ENCODE data around the gene EPB42.

DNA sequence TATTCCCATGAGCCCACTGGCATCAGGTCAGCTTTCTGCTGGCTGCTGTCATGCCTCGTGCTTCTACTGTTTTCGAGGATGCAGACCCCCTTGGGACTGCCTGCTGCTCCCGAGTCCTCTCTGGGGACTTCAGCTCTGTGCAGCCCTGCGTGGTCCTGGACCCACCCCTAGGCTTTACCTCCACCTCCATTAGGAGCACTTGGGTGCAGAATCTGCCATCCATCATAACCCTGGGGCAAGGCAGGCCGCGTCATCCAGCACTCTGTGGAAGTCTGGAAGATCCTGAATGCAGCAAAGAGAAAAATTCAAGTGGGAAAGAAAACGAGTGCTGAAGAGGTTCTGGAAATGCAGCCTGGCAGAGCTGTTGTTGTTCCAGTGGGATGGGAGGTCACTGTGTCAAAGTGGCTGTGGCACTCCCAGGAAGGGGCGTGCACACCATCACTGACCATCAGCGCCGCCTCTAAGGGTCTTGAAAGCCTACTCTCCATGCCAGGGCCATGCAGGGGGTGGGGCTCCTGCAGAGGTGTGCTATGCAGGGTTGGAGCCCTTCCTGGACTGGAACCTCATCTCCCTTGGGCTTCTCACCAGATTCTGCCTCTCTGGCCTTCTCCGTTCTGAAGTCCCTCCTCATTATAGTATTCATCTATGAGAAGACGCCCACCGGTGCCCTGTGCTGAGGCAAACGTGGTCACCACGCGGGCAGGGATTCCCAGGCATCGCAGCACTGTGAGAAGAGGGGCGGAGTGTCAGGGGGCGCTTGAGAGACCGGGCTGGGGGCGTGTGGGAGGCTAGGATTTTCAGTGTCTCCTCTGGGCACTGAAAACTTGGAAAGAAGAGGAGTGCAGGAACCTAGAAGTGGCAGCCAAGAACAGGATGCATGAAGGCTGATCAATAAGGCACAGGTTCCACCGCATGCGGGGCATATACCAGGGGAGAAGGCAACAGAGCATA is 12.5 kb downstream of the EPB42 start:
- no peak for TF ChIP-seq POLR2A (IDR thresholded peaks at IDR 0.05)
- TF ChIP-seq, protein P1, sequence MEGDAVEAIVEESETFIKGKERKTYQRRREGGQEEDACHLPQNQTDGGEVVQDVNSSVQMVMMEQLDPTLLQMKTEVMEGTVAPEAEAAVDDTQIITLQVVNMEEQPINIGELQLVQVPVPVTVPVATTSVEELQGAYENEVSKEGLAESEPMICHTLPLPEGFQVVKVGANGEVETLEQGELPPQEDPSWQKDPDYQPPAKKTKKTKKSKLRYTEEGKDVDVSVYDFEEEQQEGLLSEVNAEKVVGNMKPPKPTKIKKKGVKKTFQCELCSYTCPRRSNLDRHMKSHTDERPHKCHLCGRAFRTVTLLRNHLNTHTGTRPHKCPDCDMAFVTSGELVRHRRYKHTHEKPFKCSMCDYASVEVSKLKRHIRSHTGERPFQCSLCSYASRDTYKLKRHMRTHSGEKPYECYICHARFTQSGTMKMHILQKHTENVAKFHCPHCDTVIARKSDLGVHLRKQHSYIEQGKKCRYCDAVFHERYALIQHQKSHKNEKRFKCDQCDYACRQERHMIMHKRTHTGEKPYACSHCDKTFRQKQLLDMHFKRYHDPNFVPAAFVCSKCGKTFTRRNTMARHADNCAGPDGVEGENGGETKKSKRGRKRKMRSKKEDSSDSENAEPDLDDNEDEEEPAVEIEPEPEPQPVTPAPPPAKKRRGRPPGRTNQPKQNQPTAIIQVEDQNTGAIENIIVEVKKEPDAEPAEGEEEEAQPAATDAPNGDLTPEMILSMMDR (IDR thresholded peaks at IDR 0.05) = no peak

All from thyroid gland (tissue), 4 donors.